OCI-LY1 (cell line): ENCODE data around the gene PLA2G6.

ENCODE experiments used
- CTCF ChIP-seq: fragments of 200-600 bp; sonication (generic), shearing (Covaris generic); IDR thresholded peaks from 2 replicates; pipeline ENCODE4 v1.5.1; 2017; ENCODE audit warnings: mild to moderate bottlenecking, antibody characterized with exemption, low read length, moderate library complexity, mixed read lengths
- EZH2 ChIP-seq: fragments of 200-600 bp; sonication (generic), shearing (Covaris generic); IDR thresholded peaks from 2 replicates; pipeline ENCODE4 v1.8.0; 2017; ENCODE audit warnings: borderline replicate concordance, mixed run types, mild to moderate bottlenecking, antibody characterized with exemption, low read length, moderate library complexity, mixed read lengths

GRCh38 chr22:38203090-38203810 lies 21.6 kb upstream of the PLA2G6 start:
- no peak for TF ChIP-seq CTCF
- no peak for TF ChIP-seq EZH2
